ENCODE data around the gene WNT3A. TPM values are rescaled to one million over a fixed set of nuclear protein-coding genes. Genes with fewer than 3 reads are reported as not detected.

WNT3A gene
- total RNA-seq, 4 donors from 2014 or later: not detected

- DNase-seq (ENCODE audit: extremely low spot score): no peak
- Histone ChIP-seq H3K9me3 (peaks cover 0 to 6% (median 5%) of the 10 kb centered on the region in 4 donors), H3K4me3 (peak overlapping the region in 1 of 4 donors; percentile 9), H3K27ac (replicated peaks in 1 of 4) (peak overlapping the region in 2 of 4 donors; percentile 5 to 100), H3K36me3 (peaks cover 0 to 17% (median 6%) of the 10 kb centered on the region in 4 donors), H3K4me1 (peaks cover 85 to 91% (median 88%) of the 10 kb centered on the region in 4 donors), H3K27me3 (no peaks in the 10 kb centered on the region)
- intact Hi-C loops (cut with DNase I): loop anchor here (10.0 kb wide), 1 partner anchor 325 kb away; no protein-coding TSS in a partner anchor
- WGBS: 68% methylated on average over 10 of the region's 12 CpGs
- no peak for TF ChIP-seq POLR2A (IDR thresholded peaks at IDR 0.05; ENCODE audit: low read depth)
- no peak for TF ChIP-seq EP300 (IDR thresholded peaks at IDR 0.05)
- TF ChIP-seq CTCF (IDR thresholded peaks at IDR 0.05): no peak
- no peak for TF ChIP-seq POLR2AphosphoS5 (IDR thresholded peaks at IDR 0.05)
Measured at GRCh38 chr1:228089519-228090380, 83.0 kb downstream of the WNT3A start.

GRCh38 chr1:228090613-228091081 lies 83.8 kb downstream of the WNT3A start:
- H3K4me1 ChIP-seq: peaks cover 76 to 88% (median 82%) of the 10 kb centered on the region in 4 donors
- WGBS: 26% methylated on average over 2 of the region's 2 CpGs
- DNase-seq (ENCODE audit: extremely low spot score): no peak
- no peaks in the 10 kb centered on the region for H3K27me3 ChIP-seq
- no peak for TF ChIP-seq POLR2AphosphoS5 (IDR thresholded peaks at IDR 0.05)
- no peak for TF ChIP-seq POLR2A (IDR thresholded peaks at IDR 0.05; ENCODE audit: low read depth)
- TF ChIP-seq CTCF (IDR thresholded peaks at IDR 0.05): no peak
- TF ChIP-seq EP300 (IDR thresholded peaks at IDR 0.05): no peak
- H3K4me3 ChIP-seq: no peak overlapping the region
- intact Hi-C loops (cut with DNase I): no loop called here
- H3K9me3 ChIP-seq: peaks cover 0 to 11% (median 7%) of the 10 kb centered on the region in 4 donors
- H3K27ac ChIP-seq (replicated peaks in 1 of 4): no peak overlapping the region
- H3K36me3 ChIP-seq: peaks cover 0 to 17% (median 6%) of the 10 kb centered on the region in 4 donors

GRCh38 chr1:228091084-228091483 lies 84.3 kb downstream of the WNT3A start:
- intact Hi-C loops (cut with DNase I): no loop called here
- no peak for DNase-seq (ENCODE audit: extremely low spot score)
- H3K4me1 ChIP-seq: peaks cover 74 to 88% (median 82%) of the 10 kb centered on the region in 4 donors
- TF ChIP-seq POLR2AphosphoS5 (IDR thresholded peaks at IDR 0.05) (no peak), EP300 (IDR thresholded peaks at IDR 0.05) (no peak), CTCF (IDR thresholded peaks at IDR 0.05) (no peak), POLR2A (IDR thresholded peaks at IDR 0.05; ENCODE audit: low read depth) (no peak)
- H3K4me3 ChIP-seq: no peak overlapping the region
- 54% methylated on average over 4 of the region's 4 CpGs for WGBS
- no peak overlapping the region for H3K27ac ChIP-seq (replicated peaks in 1 of 4)
- H3K36me3 ChIP-seq: peaks cover 0 to 20% (median 8%) of the 10 kb centered on the region in 4 donors
- H3K27me3 ChIP-seq: no peaks in the 10 kb centered on the region
- peaks cover 0 to 11% (median 7%) of the 10 kb centered on the region in 4 donors for H3K9me3 ChIP-seq

GRCh38 chr1:228092342-228093049 lies 85.7 kb downstream of the WNT3A start:
- TF ChIP-seq EP300 (IDR thresholded peaks at IDR 0.05): no peak
- TF ChIP-seq CTCF (IDR thresholded peaks at IDR 0.05): no peak
- no peak for TF ChIP-seq POLR2AphosphoS5 (IDR thresholded peaks at IDR 0.05)
- TF ChIP-seq POLR2A (IDR thresholded peaks at IDR 0.05; ENCODE audit: low read depth): no peak
- Histone ChIP-seq H3K9me3 (peaks cover 0 to 11% (median 7%) of the 10 kb centered on the region in 4 donors), H3K27ac (replicated peaks in 1 of 4) (no peak overlapping the region), H3K36me3 (peaks cover under 1 to 34% (median 22%) of the 10 kb centered on the region in 4 donors), H3K4me1 (peaks cover 72 to 88% (median 82%) of the 10 kb centered on the region in 4 donors), H3K27me3 (no peaks in the 10 kb centered on the region), H3K4me3 (no peak overlapping the region)
- intact Hi-C loops (cut with DNase I): no loop called here
- no peak for DNase-seq (ENCODE audit: extremely low spot score)
- 90% methylated on average over 9 of the region's 11 CpGs for WGBS
